WERI-Rb-1 (cell line): Measurements from ENCODE around the gene ABCA8.
"Not testable (repeated sequence)": the region's sequence is repeated elsewhere in the genome, so short reads cannot be mapped to it uniquely, and the experiment has no call there.

Source experiments
- DNase-seq: peaks from one replicate; pipeline ENCODE4 v3.0.0-alpha.2; 2020
- H3K27ac ChIP-seq: fragments of 250-450 bp; sonication (Bioruptor Pico); 2 replicates; pipeline ENCODE4 v1.5.1; 2020; ENCODE audit warnings: mild to moderate bottlenecking, moderate library complexity
- H3K27me3 ChIP-seq: fragments of 250-450 bp; sonication (Bioruptor Pico); 2 replicates; pipeline ENCODE4 v1.5.1; 2021; ENCODE audit warnings: mild to moderate bottlenecking, low read depth, moderate library complexity; ENCODE audit not compliant: insufficient read depth, severe bottlenecking
- H3K36me3 ChIP-seq: fragments of 250-450 bp; sonication (Bioruptor Pico); 2 replicates; pipeline ENCODE4 v1.5.1; 2020; ENCODE audit warnings: mild to moderate bottlenecking, moderate library complexity
- H3K4me3 ChIP-seq: 2 replicates; pipeline ENCODE4 v1.5.1; 2011; ENCODE audit warnings: low read depth, mild to moderate bottlenecking, control low read depth, low read length
- H3K9me3 ChIP-seq: fragments of 250-450 bp; sonication (Bioruptor Pico); 2 replicates; pipeline ENCODE4 v1.5.1; 2021; ENCODE audit warnings: mild to moderate bottlenecking, moderate library complexity; ENCODE audit not compliant: severe bottlenecking
- TF ChIP-seq, protein P1 (sequence below): IDR thresholded peaks from 2 replicates; pipeline ENCODE4 v1.5.1; 2011; ENCODE audit warnings: low read depth, mild to moderate bottlenecking, control low read depth, inconsistent platforms, low read length

The ABCA8 gene

DNA sequence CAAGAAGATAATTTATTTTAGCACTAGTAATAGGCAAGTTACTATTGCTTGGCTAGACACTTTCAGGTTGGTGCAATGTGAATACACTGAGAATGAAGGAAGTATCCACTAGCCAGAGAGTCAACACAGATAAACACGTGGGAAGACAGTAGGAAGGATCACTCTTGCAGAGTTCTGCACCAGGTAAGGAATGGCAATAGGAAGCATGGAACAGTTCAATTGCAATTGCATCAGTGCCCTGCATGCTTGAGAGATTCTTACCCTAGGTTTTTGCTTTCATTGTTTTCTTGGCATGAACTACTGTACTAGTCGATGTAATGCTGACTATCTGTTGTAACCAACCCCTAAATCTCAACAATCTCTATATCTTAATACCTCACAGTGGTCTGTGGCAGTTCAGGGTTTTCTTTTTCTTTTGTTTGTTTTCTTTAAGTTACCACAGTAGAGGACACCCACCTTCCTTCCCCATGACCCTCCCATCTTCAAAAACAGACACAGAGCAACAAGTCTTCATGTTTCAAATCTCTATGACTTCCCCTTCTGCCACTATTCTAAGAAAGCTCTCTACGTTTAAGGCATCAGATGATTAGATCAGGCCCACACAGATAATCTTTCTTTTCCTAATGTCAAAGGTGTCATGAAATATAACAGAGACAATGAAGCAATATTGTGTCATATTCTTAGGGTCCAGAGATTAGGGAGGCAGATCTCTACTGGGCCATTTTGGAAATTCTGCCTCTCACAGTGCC is 18.1 kb upstream of the ABCA8 start:
- Histone ChIP-seq H3K36me3 (no peaks in the 10 kb centered on the region), H3K27ac (no peak overlapping the region), H3K4me3 (no peak overlapping the region), H3K27me3 (no peaks in the 10 kb centered on the region), H3K9me3 (no peaks in the 10 kb centered on the region)
- TF ChIP-seq, protein P1, sequence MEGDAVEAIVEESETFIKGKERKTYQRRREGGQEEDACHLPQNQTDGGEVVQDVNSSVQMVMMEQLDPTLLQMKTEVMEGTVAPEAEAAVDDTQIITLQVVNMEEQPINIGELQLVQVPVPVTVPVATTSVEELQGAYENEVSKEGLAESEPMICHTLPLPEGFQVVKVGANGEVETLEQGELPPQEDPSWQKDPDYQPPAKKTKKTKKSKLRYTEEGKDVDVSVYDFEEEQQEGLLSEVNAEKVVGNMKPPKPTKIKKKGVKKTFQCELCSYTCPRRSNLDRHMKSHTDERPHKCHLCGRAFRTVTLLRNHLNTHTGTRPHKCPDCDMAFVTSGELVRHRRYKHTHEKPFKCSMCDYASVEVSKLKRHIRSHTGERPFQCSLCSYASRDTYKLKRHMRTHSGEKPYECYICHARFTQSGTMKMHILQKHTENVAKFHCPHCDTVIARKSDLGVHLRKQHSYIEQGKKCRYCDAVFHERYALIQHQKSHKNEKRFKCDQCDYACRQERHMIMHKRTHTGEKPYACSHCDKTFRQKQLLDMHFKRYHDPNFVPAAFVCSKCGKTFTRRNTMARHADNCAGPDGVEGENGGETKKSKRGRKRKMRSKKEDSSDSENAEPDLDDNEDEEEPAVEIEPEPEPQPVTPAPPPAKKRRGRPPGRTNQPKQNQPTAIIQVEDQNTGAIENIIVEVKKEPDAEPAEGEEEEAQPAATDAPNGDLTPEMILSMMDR, result no peak
- no peak for DNase-seq

DNA sequence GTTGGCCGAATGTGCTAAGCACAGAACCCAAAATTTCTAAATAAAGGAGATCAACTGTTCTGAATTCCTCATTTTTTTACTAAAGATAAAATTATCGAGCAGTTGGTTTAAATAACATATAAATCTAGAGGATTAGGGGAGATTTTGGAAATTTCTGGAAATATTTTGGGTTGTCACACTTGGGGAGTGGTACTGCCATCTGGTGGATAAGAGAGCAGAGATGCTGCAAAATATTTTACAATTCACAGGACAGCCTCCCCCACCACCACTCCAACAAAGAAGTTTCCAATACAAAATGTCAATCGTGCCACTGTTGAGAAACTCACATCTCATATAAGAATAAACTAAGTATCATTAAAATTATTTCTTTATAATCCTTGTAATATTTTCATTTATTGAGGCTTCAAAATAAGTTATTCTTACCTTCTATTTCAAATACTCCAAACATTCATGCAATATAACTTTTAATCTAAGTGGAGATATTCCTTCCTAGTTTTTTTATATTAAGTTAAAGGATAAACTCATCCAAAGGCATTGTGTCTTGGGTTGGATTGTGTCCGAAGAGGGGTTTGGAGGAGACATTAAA is 17.0 kb upstream of the ABCA8 start:
- DNase-seq, result no peak
- H3K4me3 ChIP-seq, result no peak overlapping the region
- TF ChIP-seq, protein P1, result peak; percentile 52
- no peaks in the 10 kb centered on the region for H3K36me3 ChIP-seq
- no peaks in the 10 kb centered on the region for H3K9me3 ChIP-seq
- H3K27ac ChIP-seq, result no peak overlapping the region
- H3K27me3 ChIP-seq, result no peaks in the 10 kb centered on the region

DNA sequence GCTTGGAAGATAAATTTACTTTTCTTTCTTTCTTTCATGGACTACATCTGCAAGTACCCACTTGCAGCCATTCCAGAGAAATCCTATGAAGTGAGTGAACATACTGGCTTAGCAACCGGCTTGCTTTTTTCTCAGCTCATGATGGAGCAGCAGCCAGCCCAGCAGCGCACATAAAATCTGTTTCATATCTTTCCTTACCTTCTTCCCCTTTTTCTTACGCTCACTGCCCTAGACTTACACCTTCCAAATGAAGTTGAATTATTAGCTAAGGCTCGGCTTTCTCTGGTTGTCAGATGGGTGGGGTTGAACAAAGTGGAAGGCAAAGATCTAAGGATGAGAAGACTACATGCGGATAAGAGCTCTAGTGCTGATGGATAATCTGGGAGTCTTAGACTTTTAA is 13.9 kb upstream of the ABCA8 start:
- DNase-seq, result no peak
- H3K36me3 ChIP-seq, result no peaks in the 10 kb centered on the region
- no peaks in the 10 kb centered on the region for H3K9me3 ChIP-seq
- no peak overlapping the region for H3K27ac ChIP-seq
- no peak overlapping the region for H3K4me3 ChIP-seq
- TF ChIP-seq, protein P1, result no peak
- H3K27me3 ChIP-seq, result no peaks in the 10 kb centered on the region

DNA sequence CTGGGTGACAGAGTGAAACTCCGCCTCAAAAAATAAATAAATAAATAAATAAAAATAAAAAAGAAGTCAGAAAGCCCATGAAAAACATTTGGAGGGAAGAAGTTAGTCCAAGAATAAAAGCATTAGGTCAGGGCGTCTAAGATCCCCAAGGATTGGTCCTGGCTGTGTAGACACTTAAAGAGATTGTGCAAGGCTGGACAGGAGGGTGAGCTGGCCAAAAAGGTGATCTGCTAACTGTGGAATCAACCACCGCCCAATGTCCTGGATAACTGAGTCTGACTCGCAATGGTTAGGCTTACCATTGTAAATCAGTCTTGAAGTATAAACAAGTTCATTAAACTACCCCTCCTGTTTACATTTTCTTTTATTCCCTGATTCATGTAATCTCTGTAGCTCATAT is 8.8 kb upstream of the ABCA8 start:
- H3K36me3 ChIP-seq, result no peaks in the 10 kb centered on the region
- no peak for DNase-seq
- TF ChIP-seq, protein P1, result no peak
- no peak overlapping the region for H3K4me3 ChIP-seq
- H3K27me3 ChIP-seq, result no peaks in the 10 kb centered on the region
- no peak overlapping the region for H3K27ac ChIP-seq
- peaks cover 4% of the 10 kb centered on the region for H3K9me3 ChIP-seq

DNA sequence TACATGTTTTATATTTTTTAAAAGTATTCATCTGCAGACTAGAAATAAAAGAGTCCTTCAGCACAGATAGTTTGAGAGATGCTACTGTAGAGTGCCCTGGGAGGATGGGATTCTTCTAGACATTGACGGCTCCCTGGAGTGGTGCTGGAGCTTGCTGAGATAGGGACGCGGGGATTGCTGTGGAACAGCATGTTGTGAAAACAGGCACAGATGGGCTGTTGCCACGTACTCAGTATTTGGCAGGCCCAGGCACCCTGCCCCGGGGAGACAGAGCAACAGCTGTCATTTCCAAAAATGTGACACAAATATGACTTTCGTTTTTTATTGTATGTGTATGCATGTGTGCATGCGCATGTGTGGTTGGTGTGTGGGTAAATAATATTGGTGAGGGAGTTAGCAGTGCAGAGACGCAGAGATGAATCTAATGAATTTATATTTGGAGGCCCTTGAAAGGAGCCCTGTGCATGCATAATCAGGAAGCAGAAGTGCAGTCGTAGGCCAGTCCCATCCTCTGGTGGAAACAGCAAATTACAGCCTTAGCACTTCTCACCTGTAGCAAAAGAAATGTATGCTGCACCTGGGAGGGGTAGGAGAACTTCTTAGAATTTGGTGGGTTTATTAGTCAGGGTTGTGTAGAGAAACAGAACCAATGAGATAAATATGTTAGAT is 6.2 kb upstream of the ABCA8 start:
- H3K4me3 ChIP-seq, result no peak overlapping the region
- TF ChIP-seq, protein P1, result no peak
- peaks cover 5% of the 10 kb centered on the region for H3K9me3 ChIP-seq
- H3K27ac ChIP-seq, result no peak overlapping the region
- no peaks in the 10 kb centered on the region for H3K36me3 ChIP-seq
- no peaks in the 10 kb centered on the region for H3K27me3 ChIP-seq
- no peak for DNase-seq

DNA sequence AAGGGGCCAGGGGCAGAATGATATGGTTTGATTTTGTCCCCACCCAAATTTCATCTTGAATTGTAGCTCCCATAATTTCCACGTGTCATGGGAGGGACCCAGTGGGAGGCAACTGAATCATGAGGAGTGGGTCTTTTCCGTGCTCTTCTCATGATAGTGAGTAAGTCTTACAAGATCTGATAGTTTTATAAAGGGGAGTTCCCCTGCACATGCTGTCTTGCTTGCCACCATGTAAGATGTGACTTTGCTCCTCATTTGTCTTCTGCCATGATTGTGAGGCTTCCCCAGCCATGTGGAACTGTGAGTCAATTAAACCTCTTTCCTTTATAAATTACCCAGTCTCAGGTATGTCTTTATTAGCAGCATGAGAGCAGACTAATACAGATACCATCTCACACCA is 3.9 kb upstream of the ABCA8 start:
- H3K27me3 ChIP-seq, H3K27ac ChIP-seq, DNase-seq, H3K36me3 ChIP-seq, H3K9me3 ChIP-seq, H3K4me3 ChIP-seq: not testable (repeated sequence)
